NCI-H1436 treated with DMSO at 0.1 percent for 48 hours (cell line): Measurements from ENCODE around the gene CAPZB.

Experiments used
- DNase-seq: peaks from one replicate; lab custom pipeline; 2025; lab: John Stamatoyannopoulos, UW

Gene CAPZB

GRCh38 chr1:19346026-19346425 lies 139.3 kb downstream of the CAPZB start:
- DNase-seq, result no peak

GRCh38 chr1:19345391-19345790 lies 139.9 kb downstream of the CAPZB start:
- no peak for DNase-seq

GRCh38 chr1:19344831-19345230 lies 140.5 kb downstream of the CAPZB start:
- no peak for DNase-seq

GRCh38 chr1:19344372-19344810 lies 140.9 kb downstream of the CAPZB start:
- no peak for DNase-seq

GRCh38 chr1:19343617-19344350 lies 141.6 kb downstream of the CAPZB start:
- DNase-seq, result no peak

GRCh38 chr1:19342894-19343616 lies 142.3 kb downstream of the CAPZB start:
- no peak for DNase-seq

GRCh38 chr1:19342062-19342750 lies 143.1 kb downstream of the CAPZB start:
- DNase-seq, result no peak

GRCh38 chr1:19341201-19342061 lies 143.9 kb downstream of the CAPZB start:
- DNase-seq, result no peak

GRCh38 chr1:19340387-19340937 lies 144.9 kb downstream of the CAPZB start:
- no peak for DNase-seq

- no peak for DNase-seq
These were observed 146.0 kb downstream of the CAPZB start for GRCh38 chr1:19339214-19339861.

GRCh38 chr1:19338323-19338762 lies 147.0 kb downstream of the CAPZB start:
- DNase-seq, result no peak

GRCh38 chr1:19337289-19337688 lies 148.1 kb downstream of the CAPZB start:
- DNase-seq, result no peak

GRCh38 chr1:19336543-19336942 lies 148.8 kb downstream of the CAPZB start:
- no peak for DNase-seq

GRCh38 chr1:19333587-19334354 lies 151.6 kb downstream of the CAPZB start:
- no peak for DNase-seq

- DNase-seq, result no peak
These were observed 152.5 kb downstream of the CAPZB start for GRCh38 chr1:19332832-19333231.

- DNase-seq, result no peak
These were observed 154.0 kb downstream of the CAPZB start for GRCh38 chr1:19331262-19331878.

GRCh38 chr1:19330449-19331135 lies 154.7 kb downstream of the CAPZB start:
- no peak for DNase-seq

GRCh38 chr1:19329611-19330010 lies 155.7 kb downstream of the CAPZB start:
- DNase-seq, result no peak

- DNase-seq, result no peak
These were observed 156.2 kb downstream of the CAPZB start for GRCh38 chr1:19329188-19329587.
